GM12878 (cell line): Measurements from ENCODE around the gene PGLYRP4.
A peak's percentile ranks its signal among the peaks of the same experiment; 100 is the strongest.

Experiments
- CTCF ChIP-seq, 3 experiments: IDR thresholded peaks in 2 of 3; conservative IDR thresholded peaks in 1 of 3; 2 replicates each; pipeline ENCODE4 v1.5.1; 2011; ENCODE audit warnings: low read depth in 3 of 3, low read length in 3 of 3, mild to moderate bottlenecking in 3 of 3, control low read depth in 2 of 3, moderate library complexity in 2 of 3, inconsistent platforms in 1 of 3, mixed read lengths in 1 of 3; ENCODE audit not compliant: control insufficient read depth in 2 of 3, insufficient read depth in 1 of 3; ENCODE audit errors: extremely low read depth in 1 of 3
- CUX1 ChIP-seq: IDR thresholded peaks from 2 replicates; pipeline ENCODE4 v1.6.1; 2012; ENCODE audit warnings: improper control_type of control experiment, low read depth, low read length; ENCODE audit not compliant: insufficient replicate concordance
- EP300 ChIP-seq, 2 experiments: fragments of 150-350 bp in 1 of 2; IDR thresholded peaks; 2 replicates each; pipeline ENCODE4 v1.6.1; 2011 to 2012; ENCODE audit warnings: low read depth in 2 of 2, low read length in 2 of 2, borderline replicate concordance in 1 of 2, improper control_type of control experiment in 1 of 2, inconsistent platforms in 1 of 2; ENCODE audit not compliant: control insufficient read depth in 1 of 2
- IKZF1 ChIP-seq: fragments of 450-650 bp; conservative IDR thresholded peaks from 2 replicates; pipeline ENCODE4 v1.6.1; 2017; ENCODE audit warnings: antibody characterized with exemption, mild to moderate bottlenecking
- JUNB ChIP-seq: IDR thresholded peaks from 2 replicates; pipeline ENCODE4 v1.6.1; 2016; ENCODE audit warnings: antibody characterized with exemption, mild to moderate bottlenecking
- MAX ChIP-seq: IDR thresholded peaks from 2 replicates; pipeline ENCODE4 v1.6.1; 2012; ENCODE audit warnings: low read depth, low read length, improper control_type of control experiment
- NFIC ChIP-seq: IDR thresholded peaks from 2 replicates; pipeline ENCODE4 v1.6.1; 2012; ENCODE audit warnings: low read depth, mild to moderate bottlenecking, inconsistent platforms, low read length, moderate library complexity
- NKRF ChIP-seq: fragments of 450-650 bp; conservative IDR thresholded peaks from 2 replicates; pipeline ENCODE4 v1.6.1; 2017; ENCODE audit warnings: mild to moderate bottlenecking, moderate library complexity

GRCh38 chr1:153354515-153355193 lies 6.0 kb upstream of the PGLYRP4 start:
- TF ChIP-seq IKZF1 (peak; percentile 63), CUX1 (no peak), NFIC (no peak), CTCF (IDR thresholded peaks at IDR 0.05 in 2 of 3, conservative IDR thresholded peaks at IDR 0.05 in 1 of 3; ENCODE audit: control insufficient read depth in 2 of 3, extremely low read depth in 1 of 3, insufficient read depth in 1 of 3, low read depth in 3 of 3, low read length in 3 of 3) (no peak), EP300 (IDR thresholded peaks at IDR 0.05; ENCODE audit: borderline replicate concordance in 1 of 2, control insufficient read depth in 1 of 2, low read depth in 2 of 2, low read length in 2 of 2) (no peak), MAX (no peak), NKRF (no peak), JUNB (peak; percentile 66)
